Subcutaneous adipose tissue (tissue), 4 donors: ENCODE results near the gene NR3C1. TPM values are rescaled to one million over a fixed set of nuclear protein-coding genes. Genes with fewer than 3 reads are reported as not detected.

Experiments
- CTCF ChIP-seq: fragments of 450-650 bp; IDR thresholded peaks from one replicate; pipeline ENCODE4 v1.5.1; 2016; ENCODE audit warnings: low read depth, mild to moderate bottlenecking, control low read depth, antibody characterized with exemption, moderate library complexity
- total RNA-seq, 4 donors: library from RNA; depleted of rRNA; stranded (reverse); fragments of >200 nt; gene quantifications; one replicate each; pipeline ENCODE4 v1.1.0, GENCODE V29; 2016

NR3C1 gene
- total RNA-seq, 4 donors from 2014 or later = 86.2 to 174 (median 95.1) TPM

- TF ChIP-seq CTCF = no peak
Measured at GRCh38 chr5:143328589-143329220, 74.8 kb downstream of the NR3C1 start.

GRCh38 chr5:143322176-143322575 is 81.3 kb downstream of the NR3C1 start:
- TF ChIP-seq CTCF = no peak

- no peak for TF ChIP-seq CTCF
Measured at GRCh38 chr5:143319437-143320227, 83.9 kb downstream of the NR3C1 start.

- TF ChIP-seq CTCF = no peak
Measured at GRCh38 chr5:143318833-143319232, 84.7 kb downstream of the NR3C1 start.

- no peak for TF ChIP-seq CTCF
Measured at GRCh38 chr5:143318270-143318669, 85.2 kb downstream of the NR3C1 start.

- TF ChIP-seq CTCF = no peak
Measured at GRCh38 chr5:143316844-143317631, 86.4 kb downstream of the NR3C1 start.

GRCh38 chr5:143316337-143316736 is 87.1 kb downstream of the NR3C1 start:
- no peak for TF ChIP-seq CTCF
